HG03135 (cell line): ENCODE results near the gene PROX2.

Experiments
- ATAC-seq: cut with Tn5 transposase; IDR thresholded peaks from one replicate; pipeline ENCODE4 v1.9.1; 2021; ENCODE audit warnings: mild to moderate bottlenecking, moderate library complexity; ENCODE audit not compliant: unreplicated experiment

PROX2 gene, protein sequence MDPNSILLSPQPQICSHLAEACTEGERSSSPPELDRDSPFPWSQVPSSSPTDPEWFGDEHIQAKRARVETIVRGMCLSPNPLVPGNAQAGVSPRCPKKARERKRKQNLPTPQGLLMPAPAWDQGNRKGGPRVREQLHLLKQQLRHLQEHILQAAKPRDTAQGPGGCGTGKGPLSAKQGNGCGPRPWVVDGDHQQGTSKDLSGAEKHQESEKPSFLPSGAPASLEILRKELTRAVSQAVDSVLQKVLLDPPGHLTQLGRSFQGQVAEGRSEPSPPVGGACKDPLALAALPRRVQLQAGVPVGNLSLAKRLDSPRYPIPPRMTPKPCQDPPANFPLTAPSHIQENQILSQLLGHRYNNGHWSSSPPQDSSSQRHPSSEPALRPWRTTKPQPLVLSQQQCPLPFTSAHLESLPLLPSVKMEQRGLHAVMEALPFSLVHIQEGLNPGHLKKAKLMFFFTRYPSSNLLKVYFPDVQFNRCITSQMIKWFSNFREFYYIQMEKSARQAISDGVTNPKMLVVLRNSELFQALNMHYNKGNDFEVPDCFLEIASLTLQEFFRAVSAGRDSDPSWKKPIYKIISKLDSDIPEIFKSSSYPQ

GRCh38 chr14:74875941-74876913, at the start of gene PROX2:
Gene PROX2, minus strand, starts transcription at chr14:74876145. Its CDS starts 12,311 bp downstream, at chr14:74863834.
- ATAC-seq = no peak

DNA sequence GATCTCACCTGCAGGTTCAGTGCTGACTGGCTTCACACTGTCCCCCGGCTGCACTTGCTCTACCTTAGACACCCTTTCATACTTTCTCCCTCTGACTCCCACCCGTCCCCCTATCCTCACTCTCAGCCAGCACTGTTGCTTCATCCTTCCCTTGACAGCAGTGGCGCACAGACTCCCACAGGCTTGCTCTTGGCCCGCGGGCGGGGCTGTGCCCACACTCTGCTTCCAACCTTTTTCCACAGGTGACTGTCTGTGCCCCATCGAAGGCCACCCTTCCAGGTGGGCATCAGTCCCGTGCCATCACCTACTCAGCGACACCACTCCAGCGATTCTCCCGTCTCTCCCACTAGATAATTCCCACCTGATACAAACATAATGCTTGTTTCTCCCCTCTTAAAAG, 48.1 kb upstream of the PROX2 start:
- ATAC-seq = no peak

- peak; percentile 94 for ATAC-seq
Measured at GRCh38 chr14:74922752-74923401, 46.9 kb upstream of the PROX2 start, which contains the start of gene RPS6KL1. Gene RPS6KL1, minus strand, starts transcription at chr14:74923260. Its CDS starts 1,719 bp downstream, at chr14:74921541.

GRCh38 chr14:74921987-74922751, 46.2 kb upstream of the PROX2 start:
- no peak for ATAC-seq

GRCh38 chr14:74921053-74921620, 45.2 kb upstream of the PROX2 start:
- no peak for ATAC-seq

GRCh38 chr14:74920281-74920680, 44.3 kb upstream of the PROX2 start:
- no peak for ATAC-seq

DNA sequence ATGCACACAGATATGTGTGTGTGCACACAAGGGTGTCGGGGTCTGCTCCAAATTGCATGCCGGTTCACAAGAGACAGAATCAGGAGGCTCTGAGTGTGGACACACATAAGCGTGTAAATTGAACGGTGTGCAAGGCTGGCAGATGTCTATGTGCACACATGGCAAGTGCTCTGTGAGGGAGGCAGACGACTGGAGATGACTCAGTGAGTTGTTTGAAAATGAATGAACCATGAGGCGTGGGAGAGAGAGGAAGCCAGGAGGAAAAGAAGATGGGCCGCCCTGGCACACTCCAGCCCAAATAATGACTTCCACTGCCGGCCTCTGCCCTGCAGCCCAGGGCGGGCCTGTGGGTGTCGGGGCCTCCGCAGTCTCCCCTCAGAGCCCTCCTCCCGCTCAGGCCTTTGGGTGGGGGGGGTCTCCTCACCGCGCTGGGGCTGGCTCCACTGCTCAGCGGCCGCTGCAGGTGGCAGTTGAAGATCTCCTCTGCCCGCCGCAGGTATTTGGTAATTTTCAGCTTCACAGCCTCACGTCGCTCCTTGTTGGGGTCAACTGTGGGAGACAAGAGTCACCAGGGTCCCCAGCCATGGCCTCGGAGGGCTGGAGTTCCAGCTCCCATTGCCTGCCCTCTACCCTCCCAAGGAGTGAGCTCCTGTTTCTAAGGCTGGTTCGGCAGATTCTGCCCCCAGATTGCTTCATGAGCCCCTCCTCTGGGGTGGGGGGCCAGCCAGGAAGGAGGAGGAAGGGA, 43.6 kb upstream of the PROX2 start:
- ATAC-seq = no peak

- no peak for ATAC-seq
Measured at GRCh38 chr14:74918380-74918779, 42.4 kb upstream of the PROX2 start.

- no peak for ATAC-seq
Measured at GRCh38 chr14:74917646-74918081, 41.7 kb upstream of the PROX2 start.

- no peak for ATAC-seq
Measured at GRCh38 chr14:74917178-74917543, 41.2 kb upstream of the PROX2 start.

- no peak for ATAC-seq
Measured at GRCh38 chr14:74915826-74916225, 39.9 kb upstream of the PROX2 start.

DNA sequence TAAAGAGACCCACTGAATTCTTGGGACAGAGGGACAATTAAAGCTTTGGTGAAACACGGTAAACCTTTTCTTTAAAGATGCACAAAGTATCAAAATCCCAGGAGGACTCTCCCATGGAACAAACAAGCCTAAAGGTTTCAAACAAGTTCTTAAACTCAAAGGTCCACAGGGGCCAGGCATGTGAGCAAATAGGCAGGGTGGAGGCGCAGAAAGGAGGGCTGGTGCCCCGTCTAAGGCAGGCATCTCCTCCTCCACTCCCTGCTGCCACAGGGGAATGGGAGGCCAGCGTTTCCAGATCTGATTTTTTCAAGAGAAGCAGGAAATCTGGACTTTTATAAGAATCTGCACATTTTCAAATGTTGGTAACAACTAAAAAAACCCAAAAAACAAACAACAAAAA, 39.5 kb upstream of the PROX2 start:
- no peak for ATAC-seq

- no peak for ATAC-seq
Measured at GRCh38 chr14:74913986-74914573, 38.1 kb upstream of the PROX2 start.

DNA sequence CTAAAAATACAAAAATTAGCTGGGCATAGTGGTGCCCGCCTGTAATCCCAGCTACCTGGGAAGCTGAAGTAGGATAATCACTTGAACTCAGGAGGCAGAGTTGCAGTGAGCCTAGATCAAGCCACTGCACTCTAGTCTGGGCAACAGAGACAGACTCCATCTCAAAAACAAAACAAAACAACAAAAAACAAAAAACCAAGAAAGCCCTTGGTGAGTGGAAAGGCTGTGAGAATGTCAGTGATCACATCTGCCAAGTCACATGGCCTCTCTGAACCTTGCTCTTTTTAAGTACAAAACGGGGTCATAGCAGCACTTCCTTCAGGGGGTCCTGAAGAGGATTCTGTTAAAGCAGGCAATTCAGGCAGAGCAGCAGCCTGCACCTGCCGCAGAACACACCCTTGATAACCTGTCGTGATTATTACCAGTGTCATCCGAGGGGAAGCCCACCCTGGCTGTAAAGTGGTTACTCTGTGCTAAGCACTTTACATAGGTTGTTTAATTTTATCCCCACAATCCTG, 37.5 kb upstream of the PROX2 start:
- no peak for ATAC-seq

GRCh38 chr14:74912801-74913200, 36.9 kb upstream of the PROX2 start:
- ATAC-seq = no peak

DNA sequence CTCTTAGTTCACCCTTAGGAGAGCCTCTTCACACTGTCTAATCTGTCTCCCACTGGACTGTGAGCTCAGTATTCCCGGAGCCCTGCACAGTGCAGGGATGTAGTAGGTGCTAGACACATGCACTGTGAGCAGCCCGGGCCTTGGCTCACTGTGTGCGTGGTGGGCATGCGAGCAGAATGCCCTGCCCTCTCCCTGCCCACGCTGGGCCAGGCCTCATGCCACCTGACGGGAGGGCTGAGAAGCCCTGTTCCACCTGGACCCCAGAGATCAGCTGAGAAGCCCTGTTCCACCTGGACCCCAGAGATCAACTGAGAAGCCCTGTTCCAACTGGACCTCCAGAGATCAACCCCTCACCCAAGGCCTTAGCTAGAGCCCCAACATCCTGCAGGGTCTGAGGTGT, 36.2 kb upstream of the PROX2 start:
- ATAC-seq = no peak

- no peak for ATAC-seq
Measured at GRCh38 chr14:74911704-74912103, 35.8 kb upstream of the PROX2 start.

DNA sequence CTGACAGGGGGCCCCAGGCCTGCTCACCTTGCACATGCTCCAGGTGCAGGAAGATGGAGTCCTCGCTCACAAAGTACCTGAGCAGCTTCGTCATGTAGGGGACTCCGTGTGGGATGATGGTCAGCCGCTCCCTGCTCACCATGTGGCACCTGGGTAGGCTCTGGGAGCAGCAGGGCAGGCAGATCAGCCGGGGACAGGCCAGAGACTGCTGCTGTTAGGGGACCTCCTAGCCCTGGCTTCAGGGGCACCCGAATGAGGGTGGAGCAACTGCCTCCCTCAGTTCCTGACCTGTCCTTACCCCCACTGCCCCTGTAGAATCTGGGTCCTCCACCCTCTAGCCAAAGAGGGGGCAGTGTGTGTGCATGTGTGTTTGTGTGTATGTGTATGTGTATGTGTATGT, 35.3 kb upstream of the PROX2 start:
- ATAC-seq = no peak
